ENCODE results near the gene F2RL1. TPM values are rescaled to one million over a fixed set of nuclear protein-coding genes. Genes with fewer than 3 reads are reported as not detected.
"Not testable (repeated sequence)": the region's sequence is repeated elsewhere in the genome, so short reads cannot be mapped to it uniquely, and the experiment has no call there.

Gene F2RL1
- polyA plus RNA-seq, 2 donors = 2.7 to 10.3 TPM

GRCh38 chr5:76816110-76816831 lies 2.6 kb upstream of the F2RL1 start:
- Histone ChIP-seq H3K9me3 (ENCODE audit: control insufficient read depth in 2 of 2, insufficient read depth in 1 of 2, low read depth in 1 of 2, low read length in 1 of 2) (no peaks in the 10 kb centered on the region), H3K27me3 (ENCODE audit: control insufficient read depth in 1 of 2, insufficient read depth in 2 of 2, low read length in 2 of 2) (peaks cover 2 to 3% of the 10 kb centered on the region in 2 donors)
- WGBS, 2 donors = 86 to 88% methylated on average over 3 of the region's 3 CpGs

GRCh38 chr5:76819851-76820525 lies 1.2 kb downstream of the F2RL1 start:
- H3K4me3 ChIP-seq (ENCODE audit: low read depth in 1 of 2, low read length in 2 of 2) = peak overlapping the region; percentile 59 to 68
- peaks cover 2 to 3% of the 10 kb centered on the region in 2 donors for H3K27me3 ChIP-seq (ENCODE audit: control insufficient read depth in 1 of 2, insufficient read depth in 2 of 2, low read length in 2 of 2)
- H3K36me3 ChIP-seq (ENCODE audit: control insufficient read depth in 2 of 2, insufficient read depth in 2 of 2, low read length in 1 of 2) = no peaks in the 10 kb centered on the region
- no peak overlapping the region for H3K27ac ChIP-seq (ENCODE audit: low read depth in 2 of 2, low read length in 1 of 2)
- peaks cover 3 to 5% of the 10 kb centered on the region in 2 donors for H3K4me1 ChIP-seq (ENCODE audit: control insufficient read depth in 2 of 2, insufficient read depth in 2 of 2, low read length in 1 of 2)
- no peaks in the 10 kb centered on the region for H3K9me3 ChIP-seq (ENCODE audit: control insufficient read depth in 2 of 2, insufficient read depth in 1 of 2, low read depth in 1 of 2, low read length in 1 of 2)
- WGBS, 2 donors = 28 to 33% methylated on average over 31 of the region's 31 CpGs

More at GRCh38 chr5:76816110-76816831, 2.6 kb upstream of the F2RL1 start:
- H3K4me3 ChIP-seq (ENCODE audit: low read depth in 1 of 2, low read length in 2 of 2) = no peak overlapping the region
- peaks cover 3 to 5% of the 10 kb centered on the region in 2 donors for H3K4me1 ChIP-seq (ENCODE audit: control insufficient read depth in 2 of 2, insufficient read depth in 2 of 2, low read length in 1 of 2)
- H3K36me3 ChIP-seq (ENCODE audit: control insufficient read depth in 2 of 2, insufficient read depth in 2 of 2, low read length in 1 of 2) = no peaks in the 10 kb centered on the region
- no peak overlapping the region for H3K27ac ChIP-seq (ENCODE audit: low read depth in 2 of 2, low read length in 1 of 2)

DNA sequence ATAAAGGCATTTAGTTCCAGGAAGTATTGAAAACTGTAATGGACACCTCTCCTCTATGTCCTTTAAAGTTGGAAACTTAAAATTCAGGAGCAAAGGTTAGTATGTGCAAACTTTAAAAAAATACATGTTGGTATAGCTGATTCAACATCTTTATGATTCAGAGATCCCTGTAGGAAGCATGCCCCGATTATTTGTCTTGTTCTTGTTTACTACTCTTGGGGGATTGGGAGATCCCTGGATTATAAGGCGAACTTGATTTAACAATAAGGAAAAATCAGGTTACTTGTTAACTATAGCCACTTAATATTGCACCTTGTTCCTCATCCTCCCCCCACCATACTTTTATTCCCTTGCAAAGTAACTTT lies 1.7 kb downstream of the F2RL1 start:
- Histone ChIP-seq H3K36me3 (ENCODE audit: control insufficient read depth in 2 of 2, insufficient read depth in 2 of 2, low read length in 1 of 2) (no peaks in the 10 kb centered on the region), H3K27me3 (ENCODE audit: control insufficient read depth in 1 of 2, insufficient read depth in 2 of 2, low read length in 2 of 2) (peaks cover 2 to 3% of the 10 kb centered on the region in 2 donors), H3K4me3 (ENCODE audit: low read depth in 1 of 2, low read length in 2 of 2) (peak overlapping the region in 1 of 2 donors; percentile 68), H3K27ac (ENCODE audit: low read depth in 2 of 2, low read length in 1 of 2) (no peak overlapping the region), H3K4me1 (ENCODE audit: control insufficient read depth in 2 of 2, insufficient read depth in 2 of 2, low read length in 1 of 2) (peaks cover 3 to 5% of the 10 kb centered on the region in 2 donors), H3K9me3 (ENCODE audit: control insufficient read depth in 2 of 2, insufficient read depth in 1 of 2, low read depth in 1 of 2, low read length in 1 of 2) (no peaks in the 10 kb centered on the region)
- WGBS, 2 donors = 58 to 69% methylated on average over 2 of the region's 2 CpGs

- no peak overlapping the region for H3K4me3 ChIP-seq (ENCODE audit: low read depth in 1 of 2, low read length in 2 of 2)
- no peaks in the 10 kb centered on the region for H3K9me3 ChIP-seq (ENCODE audit: control insufficient read depth in 2 of 2, insufficient read depth in 1 of 2, low read depth in 1 of 2, low read length in 1 of 2)
- no peaks in the 10 kb centered on the region for H3K36me3 ChIP-seq (ENCODE audit: control insufficient read depth in 2 of 2, insufficient read depth in 2 of 2, low read length in 1 of 2)
- peaks cover 3 to 5% of the 10 kb centered on the region in 2 donors for H3K4me1 ChIP-seq (ENCODE audit: control insufficient read depth in 2 of 2, insufficient read depth in 2 of 2, low read length in 1 of 2)
- WGBS, 2 donors = 77 to 85% methylated on average over 4 of the region's 4 CpGs
- H3K27ac ChIP-seq (ENCODE audit: low read depth in 2 of 2, low read length in 1 of 2) = no peak overlapping the region
- peaks cover 2 to 3% of the 10 kb centered on the region in 2 donors for H3K27me3 ChIP-seq (ENCODE audit: control insufficient read depth in 1 of 2, insufficient read depth in 2 of 2, low read length in 2 of 2)
Observed at GRCh38 chr5:76821136-76821535, 2.3 kb downstream of the F2RL1 start.

DNA sequence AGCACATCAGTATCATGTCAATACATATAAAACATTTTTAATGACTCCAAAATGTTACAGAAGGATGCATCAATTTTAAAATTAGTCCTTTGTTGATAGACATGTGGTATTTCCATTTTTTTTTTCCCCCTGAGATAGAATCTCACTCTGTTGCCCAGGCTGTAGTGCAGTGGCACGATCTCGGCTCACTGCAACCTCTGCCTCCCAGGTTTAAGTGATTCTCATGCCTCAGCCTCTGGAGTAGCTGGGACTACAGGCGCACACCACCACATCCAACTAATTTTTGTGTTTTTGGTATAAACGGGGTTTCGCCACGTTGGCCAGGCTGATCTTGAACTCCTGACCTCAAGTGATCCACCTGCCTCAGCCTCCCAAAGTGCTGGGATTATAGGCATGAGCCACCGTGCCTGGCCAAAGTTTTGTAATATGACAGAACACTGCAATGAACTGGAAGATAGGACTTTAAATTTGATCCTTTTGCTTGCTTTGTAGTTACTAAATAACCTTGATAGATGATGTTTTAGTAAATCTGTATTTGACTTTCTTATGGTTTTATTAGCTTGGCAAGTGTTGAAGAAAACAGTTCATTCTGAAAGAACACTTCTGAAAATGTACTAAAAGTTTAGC lies 3.4 kb downstream of the F2RL1 start:
- not testable (repeated sequence) for H3K9me3 ChIP-seq (ENCODE audit: control insufficient read depth in 2 of 2, insufficient read depth in 1 of 2, low read depth in 1 of 2, low read length in 1 of 2); H3K27ac ChIP-seq (ENCODE audit: low read depth in 2 of 2, low read length in 1 of 2); H3K36me3 ChIP-seq (ENCODE audit: control insufficient read depth in 2 of 2, insufficient read depth in 2 of 2, low read length in 1 of 2); H3K4me3 ChIP-seq (ENCODE audit: low read depth in 1 of 2, low read length in 2 of 2); H3K4me1 ChIP-seq (ENCODE audit: control insufficient read depth in 2 of 2, insufficient read depth in 2 of 2, low read length in 1 of 2); H3K27me3 ChIP-seq (ENCODE audit: control insufficient read depth in 1 of 2, insufficient read depth in 2 of 2, low read length in 2 of 2)
- 82 to 84% methylated on average over 7 of the region's 7 CpGs for WGBS, 2 donors

DNA sequence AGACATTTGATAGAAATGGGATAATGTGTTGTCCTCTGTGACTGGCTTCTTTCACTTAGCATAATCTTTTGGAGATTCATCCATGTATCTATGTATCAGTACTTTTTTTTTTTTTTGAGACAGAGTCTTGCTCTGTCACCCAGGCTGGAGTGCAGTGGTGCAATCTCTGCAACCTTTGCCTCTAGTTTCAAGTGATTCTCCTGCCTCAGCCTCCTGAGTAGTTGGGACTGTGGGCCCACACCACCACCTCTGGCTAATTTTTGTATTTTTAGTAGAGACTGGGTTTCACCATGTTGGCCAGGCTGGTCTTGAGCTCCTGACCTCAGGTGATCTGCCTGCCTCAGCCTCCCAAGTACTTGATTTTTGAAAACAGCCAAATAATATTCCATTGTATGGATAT lies 7.6 kb downstream of the F2RL1 start:
- H3K27ac ChIP-seq (ENCODE audit: low read depth in 2 of 2, low read length in 1 of 2) = not testable (repeated sequence)

DNA sequence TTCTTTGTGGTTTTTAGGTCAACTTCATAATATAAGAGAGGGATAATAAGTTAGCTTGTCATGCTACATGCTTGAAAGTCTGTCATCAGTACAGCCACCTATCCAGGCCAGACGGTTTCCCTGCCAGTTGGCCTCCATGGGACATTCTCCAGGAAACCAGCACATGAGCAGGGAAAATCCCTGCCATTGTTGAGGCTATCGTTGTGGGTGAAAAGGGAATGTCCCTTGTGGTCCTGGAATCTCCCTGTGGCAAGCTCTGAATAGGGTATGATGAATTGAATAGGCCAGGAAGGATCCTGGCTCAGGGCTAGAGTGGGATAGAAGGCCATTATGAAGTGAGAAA lies 12.3 kb downstream of the F2RL1 start:
- Histone ChIP-seq H3K9me3 (ENCODE audit: control insufficient read depth in 2 of 2, insufficient read depth in 1 of 2, low read depth in 1 of 2, low read length in 1 of 2) (no peaks in the 10 kb centered on the region), H3K4me1 (ENCODE audit: control insufficient read depth in 2 of 2, insufficient read depth in 2 of 2, low read length in 1 of 2) (no peaks in the 10 kb centered on the region), H3K27ac (ENCODE audit: low read depth in 2 of 2, low read length in 1 of 2) (no peak overlapping the region), H3K36me3 (ENCODE audit: control insufficient read depth in 2 of 2, insufficient read depth in 2 of 2, low read length in 1 of 2) (peaks cover 3% of the 10 kb centered on the region in 2 donors), H3K4me3 (ENCODE audit: low read depth in 1 of 2, low read length in 2 of 2) (no peak overlapping the region), H3K27me3 (ENCODE audit: control insufficient read depth in 1 of 2, insufficient read depth in 2 of 2, low read length in 2 of 2) (no peaks in the 10 kb centered on the region)
- WGBS, 2 donors = 25 to 41% methylated on average over 2 of the region's 2 CpGs

More for the DNA sequence above, 7.6 kb downstream of the F2RL1 start:
- not testable (repeated sequence) for H3K36me3 ChIP-seq (ENCODE audit: control insufficient read depth in 2 of 2, insufficient read depth in 2 of 2, low read length in 1 of 2); H3K9me3 ChIP-seq (ENCODE audit: control insufficient read depth in 2 of 2, insufficient read depth in 1 of 2, low read depth in 1 of 2, low read length in 1 of 2); H3K27me3 ChIP-seq (ENCODE audit: control insufficient read depth in 1 of 2, insufficient read depth in 2 of 2, low read length in 2 of 2); H3K4me3 ChIP-seq (ENCODE audit: low read depth in 1 of 2, low read length in 2 of 2); H3K4me1 ChIP-seq (ENCODE audit: control insufficient read depth in 2 of 2, insufficient read depth in 2 of 2, low read length in 1 of 2)

- H3K36me3 ChIP-seq (ENCODE audit: control insufficient read depth in 2 of 2, insufficient read depth in 2 of 2, low read length in 1 of 2) = peaks cover 3% of the 10 kb centered on the region in 2 donors
- no peaks in the 10 kb centered on the region for H3K9me3 ChIP-seq (ENCODE audit: control insufficient read depth in 2 of 2, insufficient read depth in 1 of 2, low read depth in 1 of 2, low read length in 1 of 2)
- 88 to 90% methylated on average over 2 of the region's 2 CpGs for WGBS, 2 donors
- no peak overlapping the region for H3K4me3 ChIP-seq (ENCODE audit: low read depth in 1 of 2, low read length in 2 of 2)
- no peak overlapping the region for H3K27ac ChIP-seq (ENCODE audit: low read depth in 2 of 2, low read length in 1 of 2)
- no peaks in the 10 kb centered on the region for H3K27me3 ChIP-seq (ENCODE audit: control insufficient read depth in 1 of 2, insufficient read depth in 2 of 2, low read length in 2 of 2)
- no peaks in the 10 kb centered on the region for H3K4me1 ChIP-seq (ENCODE audit: control insufficient read depth in 2 of 2, insufficient read depth in 2 of 2, low read length in 1 of 2)
Observed at GRCh38 chr5:76836181-76836580, 17.4 kb downstream of the F2RL1 start.

- Histone ChIP-seq H3K27ac (ENCODE audit: low read depth in 2 of 2, low read length in 1 of 2) (no peak overlapping the region), H3K27me3 (ENCODE audit: control insufficient read depth in 1 of 2, insufficient read depth in 2 of 2, low read length in 2 of 2) (no peaks in the 10 kb centered on the region), H3K36me3 (ENCODE audit: control insufficient read depth in 2 of 2, insufficient read depth in 2 of 2, low read length in 1 of 2) (peaks cover 3% of the 10 kb centered on the region in 2 donors), H3K9me3 (ENCODE audit: control insufficient read depth in 2 of 2, insufficient read depth in 1 of 2, low read depth in 1 of 2, low read length in 1 of 2) (no peaks in the 10 kb centered on the region), H3K4me1 (ENCODE audit: control insufficient read depth in 2 of 2, insufficient read depth in 2 of 2, low read length in 1 of 2) (no peaks in the 10 kb centered on the region), H3K4me3 (ENCODE audit: low read depth in 1 of 2, low read length in 2 of 2) (no peak overlapping the region)
- WGBS, 2 donors = 76 to 79% methylated on average over 4 of the region's 4 CpGs
Observed at GRCh38 chr5:76836585-76836984, 17.8 kb downstream of the F2RL1 start.
